Fibroblast of gingiva (primary cell): Measurements from ENCODE around the gene RANGAP1.
A peak's percentile ranks its signal among the peaks of the same experiment; 100 is the strongest.

Experiments used
- DNase-seq: peaks from one replicate; pipeline ENCODE4 v3.0.0-alpha.2; 2011; ENCODE audit warnings: low read depth

Gene RANGAP1

DNA sequence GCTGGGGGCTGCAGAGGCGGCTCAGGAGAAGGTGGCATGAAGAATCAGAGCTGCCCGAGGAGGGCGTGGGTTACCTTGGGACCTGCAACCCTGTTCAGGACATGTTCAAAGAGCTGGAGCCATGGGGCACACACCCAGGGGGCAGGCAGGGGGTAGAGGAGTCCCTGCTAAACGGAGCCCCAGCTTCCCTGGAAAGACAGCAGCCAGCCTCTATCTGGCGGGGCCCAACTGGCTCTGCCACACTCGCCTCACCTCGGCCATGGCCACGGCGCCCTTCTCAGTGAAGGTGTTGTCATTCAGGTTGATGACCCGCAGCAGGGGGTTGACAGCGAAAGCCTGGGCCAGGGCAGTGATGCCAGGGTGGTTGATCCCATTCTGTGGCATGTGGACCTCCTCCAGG is 28.3 kb downstream of the RANGAP1 start:
- DNase-seq, result no peak

DNA sequence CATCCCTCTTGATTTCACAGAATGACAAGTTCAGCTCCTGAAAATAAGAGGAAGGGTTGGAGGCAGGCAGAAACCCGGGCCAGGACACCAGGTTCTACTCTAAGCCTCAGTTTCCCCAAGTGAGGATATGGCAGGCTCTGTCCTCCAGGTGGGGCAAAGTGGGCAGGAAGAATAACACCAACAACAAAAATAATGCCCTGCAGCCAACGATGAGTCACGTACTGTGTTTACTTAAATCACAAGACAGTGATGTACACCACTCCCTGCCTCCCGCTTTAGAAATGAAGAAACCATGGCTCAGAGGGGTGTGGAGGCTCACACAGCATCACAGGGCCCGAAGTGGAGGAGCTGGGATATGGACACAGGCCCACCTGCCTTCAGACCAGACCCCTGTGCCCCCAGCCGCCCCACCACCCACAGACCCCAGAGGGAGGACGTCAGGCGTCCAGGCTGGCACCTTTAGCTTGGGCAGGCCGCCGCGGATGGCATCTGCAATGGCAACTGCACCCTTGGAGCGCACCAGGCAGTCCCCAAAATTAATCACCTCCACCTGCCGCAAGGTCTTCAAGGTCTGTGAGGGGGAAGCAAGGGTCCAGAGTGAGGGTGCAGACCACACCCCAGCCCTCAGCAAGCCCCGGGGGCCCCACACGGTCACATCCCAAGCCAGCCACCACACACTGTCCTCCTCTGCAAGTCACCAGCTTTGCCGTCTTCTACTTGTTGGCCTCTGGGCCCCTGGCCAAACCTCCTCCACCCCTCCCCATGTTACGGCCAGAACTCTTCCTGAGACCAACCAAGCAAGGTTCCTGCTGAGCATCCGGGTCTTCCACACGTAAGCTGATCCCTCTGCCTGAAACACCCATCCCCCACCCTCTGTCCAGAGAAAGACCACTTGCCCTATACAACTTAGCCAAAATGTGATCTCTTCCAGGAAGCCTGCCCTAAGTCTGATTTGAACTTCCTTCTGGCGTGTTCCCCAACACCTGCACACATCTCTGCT is 29.4 kb downstream of the RANGAP1 start:
- peak; percentile 85 for DNase-seq

DNA sequence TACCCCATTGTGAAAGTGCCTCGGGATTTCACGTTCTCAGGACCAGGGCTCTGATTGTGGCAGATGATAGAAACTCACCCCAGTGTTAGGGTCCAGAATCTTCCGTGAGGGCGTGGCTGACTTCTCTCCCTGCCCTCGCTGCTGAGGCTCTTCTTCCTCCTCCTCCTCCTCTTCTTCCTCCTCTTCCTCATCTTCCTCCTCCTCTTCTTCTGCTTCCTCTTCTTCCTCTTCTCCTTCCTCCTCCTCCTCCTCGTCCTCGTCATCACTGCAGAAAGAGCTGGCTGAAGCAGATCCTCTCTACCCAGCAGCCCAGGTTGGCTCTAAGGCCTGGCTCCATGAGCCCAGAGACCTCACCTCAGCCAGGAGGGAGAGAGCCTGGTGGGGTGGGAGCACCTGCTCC is 31.8 kb downstream of the RANGAP1 start:
- no peak for DNase-seq

DNA sequence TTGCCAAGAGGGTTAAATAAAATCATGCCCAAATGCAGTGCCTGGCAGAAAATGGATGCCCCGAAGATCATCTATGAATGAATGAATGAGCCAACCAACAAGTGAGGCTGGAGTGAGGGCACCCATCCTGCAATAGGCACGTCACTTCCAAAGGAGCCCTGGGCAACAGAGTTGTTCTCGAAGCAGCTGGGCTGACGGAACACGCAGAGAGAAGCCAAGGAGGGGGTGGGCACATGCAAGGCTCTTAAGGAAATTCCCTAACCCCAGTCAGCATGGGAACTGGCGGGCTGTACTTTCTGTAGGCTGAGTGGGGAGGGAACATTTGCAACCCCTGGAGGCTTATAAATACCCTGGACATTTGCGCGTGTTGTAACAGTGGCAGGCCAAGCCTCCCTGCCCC is 33.6 kb downstream of the RANGAP1 start:
- no peak for DNase-seq

DNA sequence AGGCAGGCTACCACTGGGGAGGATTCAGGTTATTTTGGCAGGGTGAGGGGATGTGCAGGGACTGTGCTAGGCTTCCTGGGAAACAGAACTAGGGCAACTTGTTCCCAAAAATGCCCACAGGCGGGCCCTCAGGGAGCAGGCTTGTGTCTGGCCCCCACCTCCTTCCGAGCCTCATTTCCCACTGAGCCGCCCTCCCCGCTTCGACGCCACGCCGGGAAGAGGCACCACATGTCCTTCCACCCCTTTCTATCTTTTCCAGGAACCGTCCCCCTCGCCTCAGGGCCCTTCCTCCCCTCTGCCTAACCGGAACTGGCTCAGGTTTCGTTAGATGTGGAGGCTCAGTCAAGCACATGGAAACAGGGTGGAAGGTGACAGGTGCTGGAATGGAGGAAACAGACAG is 35.9 kb downstream of the RANGAP1 start:
- no peak for DNase-seq

DNA sequence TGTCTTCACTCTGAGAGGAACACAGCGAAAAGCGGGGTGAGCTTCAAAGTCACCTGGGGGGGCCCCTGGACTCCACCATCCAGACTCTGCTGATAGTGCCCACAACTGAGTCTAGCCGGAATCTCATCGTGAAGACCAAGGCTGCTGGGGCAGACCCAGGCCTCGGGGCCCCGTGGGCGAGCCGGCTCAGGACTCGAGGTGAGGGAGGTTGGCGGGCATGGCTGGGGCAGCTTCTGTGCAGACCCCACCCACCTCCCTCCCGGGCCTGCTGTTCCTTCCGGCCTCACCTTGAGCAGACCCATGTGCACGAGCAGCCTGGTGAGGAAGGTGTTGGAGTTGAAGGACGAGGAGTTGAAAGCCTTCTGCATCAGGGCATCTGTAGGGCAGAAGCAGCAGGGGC is 36.5 kb downstream of the RANGAP1 start:
- DNase-seq, result no peak

DNA sequence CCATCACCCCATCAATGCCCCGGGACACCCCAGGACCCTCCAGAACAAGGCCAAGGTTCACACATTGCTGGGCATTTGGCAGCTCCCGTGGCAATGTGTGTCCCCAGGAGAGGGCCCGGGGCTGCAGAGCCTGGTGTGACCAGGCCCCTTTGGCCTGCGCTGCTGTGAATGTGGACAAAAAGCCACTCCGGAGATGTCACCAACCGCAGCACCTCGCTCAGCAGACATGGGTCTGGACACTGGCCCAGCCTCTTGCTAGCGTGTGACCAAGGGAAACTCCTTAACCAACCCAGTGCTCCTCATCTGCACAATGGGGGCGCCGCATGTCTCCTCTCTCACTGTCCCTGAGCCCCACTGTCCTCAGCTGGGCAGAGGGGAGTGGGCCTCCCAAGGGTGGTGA is 37.2 kb downstream of the RANGAP1 start:
- no peak for DNase-seq

DNA sequence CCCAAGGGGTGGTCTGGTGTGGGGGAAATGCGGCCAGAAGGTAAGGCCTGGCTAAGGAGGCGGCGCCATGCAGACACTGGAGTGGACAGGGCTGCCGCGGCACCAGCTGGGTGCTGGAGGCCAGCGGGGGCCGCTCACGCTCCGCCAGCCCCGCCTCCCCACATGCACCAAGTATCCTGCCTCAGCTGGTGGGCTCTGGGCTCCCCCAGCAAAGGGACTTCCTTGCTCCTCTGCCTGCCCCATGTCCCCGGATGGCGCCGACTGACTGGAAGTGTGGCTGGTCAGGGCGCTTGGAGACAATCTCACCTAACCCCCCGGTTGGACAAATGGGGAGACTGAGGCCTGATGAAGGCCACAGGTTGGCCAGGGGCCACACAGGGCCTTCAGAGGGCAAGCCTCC is 37.7 kb downstream of the RANGAP1 start:
- no peak for DNase-seq

DNA sequence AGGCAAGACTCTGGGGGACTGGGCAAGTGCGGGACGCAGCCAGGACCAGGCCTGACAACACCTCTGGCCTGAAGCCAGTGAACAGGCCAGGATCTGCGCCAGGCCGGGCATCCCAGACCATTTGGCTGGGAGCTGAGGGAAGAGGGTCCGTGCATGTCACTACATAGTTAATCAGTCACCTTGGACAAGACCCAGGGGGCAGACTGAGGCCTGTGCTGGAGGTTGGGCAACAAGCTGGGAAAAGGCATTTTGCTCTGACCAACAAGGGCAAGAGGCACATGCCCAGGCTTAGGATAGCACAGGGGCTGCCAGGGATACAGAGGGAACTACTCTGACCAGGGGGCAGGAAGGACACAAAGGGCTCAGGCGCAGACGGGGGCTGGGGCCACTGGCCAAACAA is 38.3 kb downstream of the RANGAP1 start:
- DNase-seq, result no peak

DNA sequence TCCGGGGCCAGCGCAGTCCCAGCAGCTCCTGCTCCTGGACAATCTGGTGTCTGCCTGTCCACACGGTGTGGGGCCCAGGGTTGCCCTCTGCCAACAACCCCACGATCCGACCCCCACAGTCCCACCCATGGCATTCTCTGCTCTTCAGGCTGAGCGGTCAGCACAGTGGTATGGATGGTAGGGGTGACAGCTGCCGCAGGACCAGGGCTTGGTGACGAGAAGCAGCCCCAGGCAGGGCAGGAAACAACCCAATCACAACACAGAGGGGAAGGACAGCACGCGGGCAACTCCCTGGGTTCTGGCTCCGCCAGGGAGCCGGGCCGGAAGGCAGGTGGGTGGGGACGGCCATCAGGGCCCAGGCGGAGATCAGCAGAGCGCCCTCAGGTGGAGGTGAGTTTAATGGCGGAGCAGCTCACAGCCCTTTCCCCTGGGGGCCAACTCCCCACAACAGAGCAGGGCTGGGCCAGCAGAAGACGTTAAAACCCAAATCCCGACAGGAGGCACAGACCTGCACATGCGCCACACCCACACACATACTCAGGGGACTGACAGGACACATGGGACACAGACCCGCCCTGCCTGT is 40.0 kb downstream of the RANGAP1 start:
- DNase-seq, result no peak

DNA sequence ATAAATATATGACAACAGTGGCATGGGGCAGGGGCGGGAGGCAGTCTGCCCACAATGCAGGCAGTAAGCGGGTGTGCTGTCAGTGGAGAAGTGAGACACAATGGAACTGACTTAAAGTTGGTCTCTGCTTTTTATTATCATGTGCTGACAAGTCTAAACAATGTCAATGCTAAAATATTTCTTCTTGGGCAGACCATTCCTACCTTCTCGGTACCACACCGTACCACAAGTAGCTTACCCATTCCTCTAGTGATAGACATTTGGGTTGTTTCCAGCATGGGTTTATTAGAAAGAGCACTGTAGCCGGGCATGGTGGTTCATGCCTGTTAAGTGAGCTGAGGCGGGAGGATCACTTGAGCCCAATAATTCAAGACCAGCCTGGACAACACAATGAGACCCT is 42.6 kb downstream of the RANGAP1 start:
- no peak for DNase-seq

DNA sequence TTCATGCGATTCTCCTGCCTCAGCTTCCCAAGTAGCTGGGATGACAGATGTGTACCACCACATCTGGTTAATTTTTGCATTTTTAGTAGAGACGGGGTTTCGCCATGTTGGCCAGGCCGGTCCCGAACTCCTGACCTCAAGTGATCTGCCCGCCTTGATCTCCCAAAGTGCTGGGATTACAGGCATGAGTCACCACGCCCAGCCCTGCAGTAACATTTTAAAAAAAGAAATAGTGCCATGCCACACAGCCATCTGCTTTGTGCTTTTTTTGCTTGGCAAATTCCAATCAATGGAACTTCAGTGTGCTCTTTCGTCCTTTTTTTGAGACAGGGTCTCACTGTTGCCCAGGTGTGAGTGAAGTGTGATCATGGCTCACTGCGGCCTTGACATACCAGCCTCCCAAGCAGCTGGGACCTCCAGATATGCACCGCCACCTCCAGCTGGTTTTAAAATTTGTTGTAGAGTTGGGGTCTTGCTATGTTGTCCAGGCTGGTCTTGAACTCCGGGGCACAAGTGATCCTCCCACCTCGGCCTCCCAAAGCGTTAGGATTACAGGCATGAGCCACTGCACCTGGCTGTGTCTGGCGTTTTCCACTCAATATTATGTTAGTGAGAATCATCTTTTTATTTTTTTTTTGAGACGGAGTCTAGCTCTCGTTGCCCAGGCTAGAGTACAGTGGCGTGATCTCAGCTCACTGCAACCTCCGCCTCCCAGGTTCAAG is 43.4 kb downstream of the RANGAP1 start:
- no peak for DNase-seq

DNA sequence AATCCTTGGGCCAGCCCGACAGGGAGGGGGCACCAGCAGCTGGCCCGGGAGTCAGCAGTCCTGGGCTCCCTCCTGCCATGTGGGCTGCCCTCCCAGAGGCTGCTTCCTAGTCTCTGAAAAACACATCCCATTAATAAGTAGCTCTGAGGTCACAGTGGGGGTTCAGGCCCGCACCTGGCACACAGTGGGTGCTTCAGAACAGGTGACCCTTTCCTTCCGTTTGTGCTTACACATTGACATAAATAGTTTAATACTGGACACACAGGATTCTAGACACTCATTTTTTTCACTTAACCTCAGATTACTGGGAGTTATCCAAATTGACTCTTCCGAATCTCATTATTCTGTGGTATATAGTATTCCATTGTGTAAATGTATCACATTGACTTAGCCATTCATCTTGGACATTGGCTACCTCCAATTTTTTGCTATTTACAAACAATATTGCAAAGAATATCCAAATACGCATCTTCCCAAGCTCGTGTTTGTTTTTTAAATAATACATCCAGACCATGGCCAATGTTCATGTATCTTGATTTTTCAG is 44.8 kb downstream of the RANGAP1 start:
- no peak for DNase-seq

DNA sequence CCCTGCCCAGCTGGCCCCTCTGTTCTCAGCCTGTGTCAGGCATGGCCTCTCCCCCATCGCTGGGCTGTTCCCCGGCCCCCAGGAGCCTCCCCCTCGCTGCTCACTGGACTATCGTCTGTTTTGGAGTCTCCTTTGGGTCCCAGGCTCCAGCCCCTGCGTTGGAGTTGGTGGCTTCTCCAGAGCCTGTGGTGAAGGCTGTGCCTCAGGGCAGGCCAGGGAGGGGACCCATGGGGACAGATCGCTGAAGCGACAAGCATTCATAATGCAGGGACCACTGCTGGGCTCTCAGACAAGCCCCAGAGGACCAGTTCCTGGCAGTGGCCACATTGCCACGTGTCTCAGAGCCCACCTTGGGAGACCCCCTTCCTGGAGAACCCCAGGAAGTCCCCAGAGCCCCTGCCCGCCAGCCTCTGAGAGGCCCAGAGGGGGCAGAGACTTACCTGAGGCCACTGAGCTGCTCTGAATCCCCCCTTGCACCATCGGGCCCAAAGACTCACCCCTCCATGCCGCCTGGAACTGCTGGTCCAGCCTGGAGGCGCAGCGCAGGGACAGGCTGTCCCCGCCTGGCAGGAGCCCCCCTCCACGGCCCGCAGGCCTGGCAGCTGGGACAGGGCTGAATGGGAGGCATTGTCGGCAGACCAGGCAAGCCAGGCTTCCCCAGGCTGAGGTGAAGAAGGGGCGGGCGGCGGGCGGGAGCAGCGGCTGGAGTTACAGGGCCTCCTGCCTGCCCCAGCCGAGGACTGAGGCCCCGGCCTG is 45.4 kb downstream of the RANGAP1 start, which contains the start of gene CHADL:
TSS of gene CHADL (minus strand) at position 555 of the 756 bp plus-strand sequence. CDS start at position 505, 50 bp downstream.
- DNase-seq, result no peak

DNA sequence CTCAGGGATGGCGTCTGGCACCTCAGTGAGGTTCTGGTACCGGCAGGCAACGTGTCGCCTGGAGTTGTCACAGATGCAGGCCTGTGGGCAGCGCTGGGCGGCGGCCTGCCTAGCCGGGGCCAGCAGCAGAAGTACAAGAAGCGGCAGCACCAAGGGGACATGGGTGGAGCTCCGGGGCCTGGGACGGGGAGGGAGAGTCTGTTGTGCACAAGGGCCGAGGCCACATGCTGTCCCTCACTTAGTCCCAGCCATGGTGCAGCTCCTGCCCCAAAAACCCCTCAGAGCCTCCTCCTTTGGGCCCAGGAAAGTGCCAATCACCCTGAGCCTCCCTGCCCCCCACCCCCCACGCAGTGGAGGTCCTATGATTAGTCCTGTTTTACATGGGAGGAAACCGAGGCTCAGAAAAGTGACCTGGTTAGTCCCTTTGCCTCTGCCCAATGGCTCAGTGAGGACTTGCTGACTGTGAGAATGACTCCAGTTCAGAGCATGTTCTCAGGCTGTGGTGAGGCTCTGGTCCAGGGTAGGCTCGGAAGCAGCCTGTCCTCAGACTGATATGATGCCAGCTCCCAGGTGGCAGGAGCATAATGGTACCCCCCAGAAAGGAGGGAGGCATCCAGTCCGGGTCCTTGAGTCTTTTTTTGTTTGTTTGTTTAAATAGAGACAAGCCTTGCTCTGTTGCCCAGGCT is 46.4 kb downstream of the RANGAP1 start:
- no peak for DNase-seq

DNA sequence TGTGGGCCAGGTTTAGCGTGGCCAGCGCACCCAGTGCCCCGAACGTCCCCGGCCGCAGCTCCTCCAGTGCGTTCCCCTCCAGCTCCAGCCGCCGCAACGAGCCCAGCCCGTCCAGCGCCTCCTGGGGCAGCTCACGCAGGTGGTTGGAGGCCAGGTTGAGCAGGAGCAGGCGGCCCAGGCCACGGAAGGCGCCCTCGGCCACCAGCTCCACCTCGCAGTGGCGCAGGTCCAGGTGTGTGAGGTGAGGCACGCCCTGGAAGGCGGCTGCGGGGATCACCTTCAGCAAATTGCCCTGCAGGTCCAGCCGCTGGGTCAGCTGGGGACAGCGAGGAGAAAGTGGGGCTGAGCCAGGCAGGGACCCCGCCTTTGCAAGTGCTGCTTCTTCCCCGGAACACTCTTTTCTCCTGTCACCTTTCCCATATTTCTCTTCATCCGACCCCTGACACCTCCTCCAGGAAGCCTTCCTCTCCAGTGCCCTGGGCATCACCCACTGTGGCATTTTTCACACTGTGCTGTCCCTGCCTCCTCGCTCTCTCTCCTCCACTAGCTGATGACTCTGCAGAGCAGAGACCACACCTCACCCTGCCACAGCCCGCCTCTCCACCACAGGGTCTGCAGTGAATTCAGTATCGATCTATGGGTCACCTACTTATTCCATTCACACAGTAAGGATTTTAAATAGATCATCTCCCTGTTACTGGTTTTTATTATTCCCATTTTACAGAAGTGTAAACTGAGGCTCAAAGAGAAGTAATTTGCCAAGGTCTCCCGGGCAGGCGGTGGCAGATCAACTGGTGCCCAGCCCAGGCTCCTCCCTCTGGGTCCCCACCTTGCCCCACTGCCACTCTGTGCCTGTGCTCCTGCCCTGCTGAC is 47.2 kb downstream of the RANGAP1 start:
- DNase-seq, result no peak

DNA sequence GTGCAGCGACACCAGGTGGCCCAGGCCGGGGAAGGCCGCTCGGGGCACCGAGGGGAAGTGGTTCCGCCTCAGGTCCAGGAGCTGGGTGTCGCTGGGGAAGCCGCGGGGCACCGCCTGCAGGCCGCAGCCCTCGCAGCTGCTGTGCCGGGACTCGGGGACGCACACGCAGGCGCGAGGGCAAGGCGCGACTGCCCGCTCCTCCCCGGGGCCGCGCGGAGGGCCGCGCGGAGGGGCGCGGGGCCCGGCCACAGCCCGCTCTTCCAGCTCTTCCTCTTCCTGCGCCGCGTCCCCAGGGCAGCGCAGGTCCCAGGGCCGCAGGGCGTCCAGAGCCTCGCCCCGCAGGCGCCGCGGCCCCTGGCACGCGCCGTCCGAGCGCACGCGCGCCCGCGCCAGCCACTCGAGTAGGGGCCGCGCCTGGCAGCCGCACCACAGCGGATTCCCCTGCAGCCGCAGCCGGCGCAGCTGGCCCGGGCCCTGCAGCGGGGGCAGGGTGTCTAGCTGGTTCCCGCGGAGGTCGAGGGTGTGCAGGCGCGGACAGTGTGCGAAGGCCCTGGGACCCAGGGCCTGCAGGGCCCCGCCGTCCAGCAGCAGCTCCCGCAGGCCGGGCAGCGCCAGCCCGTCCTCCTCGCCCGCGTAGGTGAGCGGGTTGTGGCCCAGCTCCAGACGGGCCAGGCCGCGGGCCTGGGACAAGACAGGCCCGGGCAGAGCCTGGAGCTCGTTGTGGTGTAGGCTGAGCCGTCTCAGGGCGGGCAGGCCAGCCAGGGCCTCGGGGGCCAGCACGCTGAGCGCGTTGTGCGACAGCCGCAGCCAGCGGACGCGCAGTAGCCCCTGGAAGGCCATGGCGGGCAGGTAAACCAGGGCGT is 48.0 kb downstream of the RANGAP1 start:
- DNase-seq, result no peak

DNA sequence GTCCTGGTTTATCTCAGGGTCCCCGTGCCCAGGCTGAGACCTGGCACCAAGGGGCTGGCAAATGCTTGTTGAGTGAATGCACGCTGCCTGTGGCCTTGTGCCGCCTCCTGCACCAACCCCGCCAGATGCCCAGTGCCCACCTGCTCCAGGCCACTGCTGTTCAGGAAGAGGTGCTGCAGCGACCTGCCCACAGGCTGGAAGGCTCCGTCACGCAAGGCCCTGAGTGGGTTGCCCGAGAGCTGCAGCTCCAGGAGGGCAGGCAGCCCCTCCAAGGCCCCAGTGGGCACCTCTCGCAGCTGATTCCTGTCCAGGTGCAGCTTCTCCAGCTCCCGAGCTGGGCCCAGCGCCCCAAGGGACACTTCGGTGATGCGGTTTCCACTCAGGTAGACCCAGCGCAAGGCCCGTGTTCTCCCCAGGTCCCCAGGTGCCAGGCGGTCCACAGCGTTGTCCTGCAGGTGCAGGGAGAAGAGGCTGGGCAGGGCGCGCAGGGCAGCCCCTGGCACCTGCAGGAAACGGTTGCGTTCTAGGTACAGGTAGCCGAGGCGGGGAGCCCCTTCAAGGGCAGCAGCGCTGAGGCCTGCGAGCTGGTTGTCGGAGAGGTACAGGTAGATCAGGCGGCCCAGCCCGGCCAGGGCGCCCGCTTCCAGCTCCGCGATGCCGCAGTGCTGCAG is 48.8 kb downstream of the RANGAP1 start:
- DNase-seq, result no peak
